ENCODE data around the gene CFAP97D2. TPM values are rescaled to one million over a fixed set of nuclear protein-coding genes. Genes with fewer than 3 reads are reported as not detected.

CFAP97D2 gene
- polyA plus RNA-seq, 1 of the 3 experiments (the other 2 are of a cell fraction) = not detected

DNA sequence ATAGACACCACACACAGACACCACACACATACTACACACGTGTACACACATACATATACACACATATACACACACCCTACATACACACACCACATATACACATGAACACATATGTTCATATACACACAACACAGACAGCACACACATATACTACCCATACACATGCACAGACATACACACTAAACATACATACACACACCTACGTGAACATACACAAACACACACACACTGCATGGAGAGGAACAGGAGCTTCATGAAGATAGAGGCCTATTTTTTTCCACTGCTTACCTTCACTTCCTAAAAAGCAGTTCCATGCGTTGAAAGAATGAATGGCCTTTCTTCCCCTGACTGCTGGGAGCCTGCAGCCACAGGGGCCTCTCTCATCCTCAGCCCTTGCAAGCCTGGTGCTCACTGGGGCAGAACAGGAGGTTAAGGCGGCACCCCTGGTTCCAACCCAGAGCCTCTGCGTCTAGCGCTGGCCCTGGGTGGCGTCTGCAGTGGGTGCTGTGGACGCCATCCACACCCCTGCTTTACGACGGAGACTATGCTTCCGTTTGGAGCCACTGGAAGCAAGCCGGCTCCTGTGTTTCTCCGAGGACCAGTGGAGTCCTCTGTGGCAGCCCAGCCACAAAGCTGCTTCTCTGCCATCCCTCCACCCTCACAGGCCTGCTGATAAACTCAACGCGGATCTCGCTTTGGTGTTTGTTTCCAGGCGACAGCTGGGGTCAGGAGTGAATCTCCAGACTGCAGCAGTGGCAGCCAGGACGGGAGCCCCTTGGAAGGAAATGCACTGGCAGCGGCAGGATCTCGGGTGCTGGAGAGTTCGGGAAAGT is 44.7 kb upstream of the CFAP97D2 start:
- Histone ChIP-seq H3K27ac (ENCODE audit: low read depth in 2 of 2, low read length in 1 of 2) (no peak overlapping the region), H2AFZ (ENCODE audit: low read depth) (no peak overlapping the region), H4K20me1 (ENCODE audit: insufficient read depth) (no peaks in the 10 kb centered on the region), H3K4me3 (ENCODE audit: low read depth in 2 of 2, low read length in 1 of 2) (no peak overlapping the region), H3K9me2 (no peaks in the 10 kb centered on the region), H3K27me3 (ENCODE audit: insufficient read depth) (no peaks in the 10 kb centered on the region), H3K36me3 (replicated peaks in 1 of 2; ENCODE audit: control insufficient read depth in 1 of 2, insufficient read depth in 2 of 2, low read length in 1 of 2) (no peaks in the 10 kb centered on the region), H3K79me2 (ENCODE audit: insufficient read depth) (peaks cover 29% of the 10 kb centered on the region), H3K4me2 (no peak overlapping the region), H3K4me1 (ENCODE audit: control insufficient read depth in 1 of 2, insufficient read depth in 2 of 2, low read depth in 1 of 2, low read length in 1 of 2) (peaks cover 13 to 17% of the 10 kb centered on the region in 2 experiments), H3F3A (replicated peaks; ENCODE audit: insufficient read depth) (peaks cover 24% of the 10 kb centered on the region), H3K9ac (no peak overlapping the region), H3K9me3 (no peaks in the 10 kb centered on the region)
- no peak for TF ChIP-seq NRF1 (IDR thresholded peaks at IDR 0.05; ENCODE audit: low read depth, low read length)
- no peak for TF ChIP-seq MXI1 (IDR thresholded peaks at IDR 0.05; ENCODE audit: low read depth, low read length)
- TF ChIP-seq, protein P1, sequence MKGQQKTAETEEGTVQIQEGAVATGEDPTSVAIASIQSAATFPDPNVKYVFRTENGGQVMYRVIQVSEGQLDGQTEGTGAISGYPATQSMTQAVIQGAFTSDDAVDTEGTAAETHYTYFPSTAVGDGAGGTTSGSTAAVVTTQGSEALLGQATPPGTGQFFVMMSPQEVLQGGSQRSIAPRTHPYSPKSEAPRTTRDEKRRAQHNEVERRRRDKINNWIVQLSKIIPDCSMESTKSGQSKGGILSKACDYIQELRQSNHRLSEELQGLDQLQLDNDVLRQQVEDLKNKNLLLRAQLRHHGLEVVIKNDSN (IDR thresholded peaks at IDR 0.05; ENCODE audit: borderline replicate concordance, low read depth) = no peak
- no peak for TF ChIP-seq JUND (IDR thresholded peaks at IDR 0.05)
- TF ChIP-seq EZH2phosphoT487 (IDR thresholded peaks at IDR 0.05; ENCODE audit: borderline replicate concordance, low read depth) = no peak
- no peak for TF ChIP-seq RAD21 (IDR thresholded peaks at IDR 0.05; ENCODE audit: low read length)
- no peak for TF ChIP-seq CHD2 (IDR thresholded peaks at IDR 0.05; ENCODE audit: low read length, partially characterized antibody)
- TF ChIP-seq RCOR1 (IDR thresholded peaks at IDR 0.05; ENCODE audit: low read length) = no peak
- no peak for TF ChIP-seq TEAD4 (IDR thresholded peaks at IDR 0.05; ENCODE audit: borderline replicate concordance, insufficient read depth)
- no peak for TF ChIP-seq RXRA (IDR thresholded peaks at IDR 0.05; ENCODE audit: borderline replicate concordance, low read depth)
- TF ChIP-seq RFX5 (IDR thresholded peaks at IDR 0.05; ENCODE audit: low read length) = no peak
- TF ChIP-seq, protein P2, sequence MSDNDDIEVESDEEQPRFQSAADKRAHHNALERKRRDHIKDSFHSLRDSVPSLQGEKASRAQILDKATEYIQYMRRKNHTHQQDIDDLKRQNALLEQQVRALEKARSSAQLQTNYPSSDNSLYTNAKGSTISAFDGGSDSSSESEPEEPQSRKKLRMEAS (IDR thresholded peaks at IDR 0.05; ENCODE audit: low read depth) = no peak
- TF ChIP-seq, protein P3, sequence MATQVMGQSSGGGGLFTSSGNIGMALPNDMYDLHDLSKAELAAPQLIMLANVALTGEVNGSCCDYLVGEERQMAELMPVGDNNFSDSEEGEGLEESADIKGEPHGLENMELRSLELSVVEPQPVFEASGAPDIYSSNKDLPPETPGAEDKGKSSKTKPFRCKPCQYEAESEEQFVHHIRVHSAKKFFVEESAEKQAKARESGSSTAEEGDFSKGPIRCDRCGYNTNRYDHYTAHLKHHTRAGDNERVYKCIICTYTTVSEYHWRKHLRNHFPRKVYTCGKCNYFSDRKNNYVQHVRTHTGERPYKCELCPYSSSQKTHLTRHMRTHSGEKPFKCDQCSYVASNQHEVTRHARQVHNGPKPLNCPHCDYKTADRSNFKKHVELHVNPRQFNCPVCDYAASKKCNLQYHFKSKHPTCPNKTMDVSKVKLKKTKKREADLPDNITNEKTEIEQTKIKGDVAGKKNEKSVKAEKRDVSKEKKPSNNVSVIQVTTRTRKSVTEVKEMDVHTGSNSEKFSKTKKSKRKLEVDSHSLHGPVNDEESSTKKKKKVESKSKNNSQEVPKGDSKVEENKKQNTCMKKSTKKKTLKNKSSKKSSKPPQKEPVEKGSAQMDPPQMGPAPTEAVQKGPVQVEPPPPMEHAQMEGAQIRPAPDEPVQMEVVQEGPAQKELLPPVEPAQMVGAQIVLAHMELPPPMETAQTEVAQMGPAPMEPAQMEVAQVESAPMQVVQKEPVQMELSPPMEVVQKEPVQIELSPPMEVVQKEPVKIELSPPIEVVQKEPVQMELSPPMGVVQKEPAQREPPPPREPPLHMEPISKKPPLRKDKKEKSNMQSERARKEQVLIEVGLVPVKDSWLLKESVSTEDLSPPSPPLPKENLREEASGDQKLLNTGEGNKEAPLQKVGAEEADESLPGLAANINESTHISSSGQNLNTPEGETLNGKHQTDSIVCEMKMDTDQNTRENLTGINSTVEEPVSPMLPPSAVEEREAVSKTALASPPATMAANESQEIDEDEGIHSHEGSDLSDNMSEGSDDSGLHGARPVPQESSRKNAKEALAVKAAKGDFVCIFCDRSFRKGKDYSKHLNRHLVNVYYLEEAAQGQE (IDR thresholded peaks at IDR 0.05; ENCODE audit: low read depth, low read length) = no peak
- no peak for TF ChIP-seq FOSL2 (IDR thresholded peaks at IDR 0.05; ENCODE audit: borderline replicate concordance, low read depth)
- no peak for DNase-seq
- ChIA-PET CTCF (no interaction called here), POLR2A (no interaction called here)
- WGBS (ENCODE audit: low lambda C conversion rate) = 92% methylated on average over 11 of the region's 21 CpGs
